PC-3 (cell line): ENCODE measurements around the gene OTX1. TPM values are rescaled to one million over a fixed set of nuclear protein-coding genes. Genes with fewer than 3 reads are reported as not detected.

ENCODE experiments used
- ATAC-seq: fragments of 200-7000 bp; cut with Tn5 transposase; 2 replicates; pipeline ENCODE4 v1.9.1; 2020; ENCODE audit warnings: mild to moderate bottlenecking, moderate library complexity
- BruUV-seq: library from RNA; stranded (reverse); fragments of 400-500 nt; replicated peaks from 2 replicates; lab custom pipeline; 2021; lab: Mats Ljungman, UMichigan
- CTCF ChIA-PET: fragments of 300-600 bp; sonication (Branson Sonifier 250); formaldehyde crosslinking; loops from one replicate; lab custom pipeline; 2022; ENCODE audit warnings: antibody characterized with exemption; lab: Charles Lee
- POLR2A ChIA-PET: fragments of 300-600 bp; sonication (Branson Sonifier 250); formaldehyde crosslinking; loops from one replicate; lab custom pipeline; 2022; ENCODE audit warnings: antibody characterized with exemption; ENCODE audit not compliant: unreplicated experiment; lab: Charles Lee
- DNase-seq: peaks from one replicate; pipeline ENCODE4 v3.0.0-alpha.2; 2015
- H2AFZ ChIP-seq: fragments of 300-600 bp; sonication (generic); 2 replicates; pipeline ENCODE4 v1.6.0; 2016; ENCODE audit warnings: antibody characterized with exemption, low read length
- H3F3A ChIP-seq: fragments of 300-600 bp; sonication (generic); one replicate; pipeline ENCODE4 v1.6.0; 2017; ENCODE audit warnings: antibody characterized with exemption, low read length, control low read depth, mild to moderate bottlenecking; ENCODE audit not compliant: unreplicated experiment
- H3K27ac ChIP-seq: fragments of 300-600 bp; sonication (generic); 2 replicates; pipeline ENCODE4 v1.5.1; 2016; ENCODE audit warnings: mild to moderate bottlenecking, low read length
- H3K27me3 ChIP-seq: fragments of 300-600 bp; sonication (generic); 2 replicates; pipeline ENCODE4 v1.6.1; 2016; ENCODE audit warnings: low read length, mixed read lengths
- H3K36me3 ChIP-seq: fragments of 300-600 bp; sonication (generic); 2 replicates; pipeline ENCODE4 v1.6.1; 2016; ENCODE audit warnings: low read depth, mixed run types, low read length, mixed read lengths
- H3K4me1 ChIP-seq: fragments of 300-600 bp; sonication (generic); 2 replicates; pipeline ENCODE4 v1.5.1; 2016; ENCODE audit warnings: low read length; ENCODE audit not compliant: insufficient read depth
- H3K4me2 ChIP-seq: fragments of 300-600 bp; sonication (generic); 2 replicates; pipeline ENCODE4 v1.6.0; 2016; ENCODE audit warnings: low read length
- H3K4me3 ChIP-seq: fragments of 300-600 bp; sonication (generic); 2 replicates; pipeline ENCODE4 v1.5.1; 2016; ENCODE audit warnings: mild to moderate bottlenecking, low read length, mixed read lengths
- H3K79me2 ChIP-seq: fragments of 300-600 bp; sonication (generic); 2 replicates; pipeline ENCODE4 v1.6.1; 2017; ENCODE audit warnings: low read length, mixed read lengths
- H3K9ac ChIP-seq: fragments of 300-600 bp; sonication (generic); 2 replicates; pipeline ENCODE4 v1.6.0; 2016; ENCODE audit warnings: mild to moderate bottlenecking, low read length
- H3K9me2 ChIP-seq: fragments of 300-600 bp; sonication (generic); replicated peaks from 2 replicates; pipeline ENCODE4 v1.6.1; 2016; ENCODE audit warnings: mixed run types, low read length, mixed read lengths
- H3K9me3 ChIP-seq: fragments of 300-600 bp; sonication (generic); 2 replicates; pipeline ENCODE4 v1.6.1; 2016; ENCODE audit warnings: low read length, mixed read lengths
- H4K20me1 ChIP-seq: fragments of 300-600 bp; sonication (generic); 2 replicates; pipeline ENCODE4 v1.6.1; 2016; ENCODE audit warnings: low read length, mixed read lengths
- CTCF ChIP-seq: fragments of 300-600 bp; sonication (generic); conservative IDR thresholded peaks from 2 replicates; pipeline ENCODE4 v1.5.1; 2017; ENCODE audit warnings: antibody characterized with exemption, low read depth, mild to moderate bottlenecking, low read length
- EZH2 ChIP-seq: fragments of 300-600 bp; sonication (generic); IDR thresholded peaks from one replicate; pipeline ENCODE4 v1.6.1; 2017; ENCODE audit warnings: antibody characterized with exemption, mild to moderate bottlenecking, low read length; ENCODE audit not compliant: unreplicated experiment
- EZH2phosphoT487 ChIP-seq: fragments of 300-600 bp; sonication (generic); IDR thresholded peaks from 2 replicates; pipeline ENCODE4 v1.6.1; 2018; ENCODE audit warnings: mild to moderate bottlenecking, antibody characterized with exemption, low read length, borderline replicate concordance
- intact Hi-C: fragments of 100-400 bp; cut with micrococcal nuclease; formaldehyde crosslinking; loops from 2 replicates; pipeline ENCODE4 v1.9.0; 2023
- total RNA-seq: library from RNA; depleted of rRNA; stranded (reverse); fragments of >200 nt; gene quantifications from 2 replicates; pipeline ENCODE4 v1.2.3, GENCODE V29; 2014

Gene OTX1
- total RNA-seq, 1 experiment from 2014 or later, result 2.3 TPM

GRCh38 chr2:63064661-63065060 lies 14.0 kb downstream of the OTX1 start:
- CTCF ChIA-PET, result no interaction called here
- intact Hi-C loops, result no loop called here

GRCh38 chr2:63066265-63066664 lies 15.6 kb downstream of the OTX1 start:
- no peak overlapping the region for H3K4me2 ChIP-seq
- POLR2A ChIA-PET, result no interaction called here
- TF ChIP-seq CTCF, result no peak
- BruUV-seq, result no TSS peak
- intact Hi-C loops, result no loop called here
- H3K9me2 ChIP-seq, result no peaks in the 10 kb centered on the region
- H3K27ac ChIP-seq, result no peak overlapping the region
- CTCF ChIA-PET, result no interaction called here
- ATAC-seq, result no peak
- peaks cover 12% of the 10 kb centered on the region; the same call in 1 of the 2 replicates for H3K27me3 ChIP-seq
- no peak overlapping the region for H2AFZ ChIP-seq
- H3K36me3 ChIP-seq, result no peaks in the 10 kb centered on the region
- no peaks in the 10 kb centered on the region for H3K9me3 ChIP-seq
- H3F3A ChIP-seq, result no peaks in the 10 kb centered on the region
- no peaks in the 10 kb centered on the region for H3K4me1 ChIP-seq
- no peaks in the 10 kb centered on the region for H4K20me1 ChIP-seq
- H3K9ac ChIP-seq, result no peak overlapping the region
- DNase-seq, result no peak
- no peaks in the 10 kb centered on the region for H3K79me2 ChIP-seq
- H3K4me3 ChIP-seq, result no peak overlapping the region

More at GRCh38 chr2:63064661-63065060, 14.0 kb downstream of the OTX1 start:
- Histone ChIP-seq H3K4me2 (no peak overlapping the region), H3K36me3 (no peaks in the 10 kb centered on the region), H4K20me1 (no peaks in the 10 kb centered on the region), H3K9ac (no peak overlapping the region), H3K27ac (no peak overlapping the region), H3K27me3 (peaks cover 12% of the 10 kb centered on the region; the same call in 1 of the 2 replicates), H3K9me3 (no peaks in the 10 kb centered on the region), H3K4me1 (no peaks in the 10 kb centered on the region), H2AFZ (no peak overlapping the region), H3F3A (no peaks in the 10 kb centered on the region), H3K79me2 (no peaks in the 10 kb centered on the region), H3K9me2 (no peaks in the 10 kb centered on the region), H3K4me3 (no peak overlapping the region)
- no peak for ATAC-seq
- no peak for TF ChIP-seq EZH2
- TF ChIP-seq EZH2phosphoT487, result no peak
- TF ChIP-seq CTCF, result no peak
- POLR2A ChIA-PET, result no interaction called here
- BruUV-seq, result no TSS peak
- no peak for DNase-seq

- no peak overlapping the region for H3K4me3 ChIP-seq
- DNase-seq (no peak), ATAC-seq (no peak)
- H3K9me2 ChIP-seq, result no peaks in the 10 kb centered on the region
- H3K4me2 ChIP-seq, result no peak overlapping the region
- no peaks in the 10 kb centered on the region for H3F3A ChIP-seq
- H3K27me3 ChIP-seq, result peaks cover 12% of the 10 kb centered on the region; the same call in 1 of the 2 replicates
- intact Hi-C loops, result no loop called here
- H3K9me3 ChIP-seq, result no peaks in the 10 kb centered on the region
- H3K4me1 ChIP-seq, result no peaks in the 10 kb centered on the region
- no peak overlapping the region for H3K27ac ChIP-seq
- BruUV-seq, result no TSS peak
- no peaks in the 10 kb centered on the region for H4K20me1 ChIP-seq
- no peaks in the 10 kb centered on the region for H3K36me3 ChIP-seq
- no peak for TF ChIP-seq EZH2
- TF ChIP-seq CTCF, result no peak
- no peak for TF ChIP-seq EZH2phosphoT487
- no peak overlapping the region for H2AFZ ChIP-seq
- H3K79me2 ChIP-seq, result no peaks in the 10 kb centered on the region
- ChIA-PET POLR2A (no interaction called here), CTCF (no interaction called here)
- no peak overlapping the region for H3K9ac ChIP-seq
Measured at GRCh38 chr2:63066838-63067237, 16.2 kb downstream of the OTX1 start.
